ENCODE measurements around the gene RPIA. TPM values are rescaled to one million over a fixed set of nuclear protein-coding genes. Genes with fewer than 3 reads are reported as not detected.
"Not testable (repeated sequence)": the region's sequence is repeated elsewhere in the genome, so short reads cannot be mapped to it uniquely, and the experiment has no call there.

RPIA gene
- total RNA-seq: 10 to 100 TPM; 17.5 to 29.7 (median 25.7) TPM
- long read RNA-seq, donor 1, transcript RPIA-201 (9 exons, 1,848 nt): major isoform, 16 of 18 reads
- long read RNA-seq, donor 1, partial matches to known transcripts: 0 of 18 reads
- long read RNA-seq, donor 1, other reads (novel, unspliced or antisense): 2 of 18 reads
- long read RNA-seq, donor 2, transcript RPIA-201 (9 exons, 1,848 nt): major isoform, 24 of 26 reads
- long read RNA-seq, donor 2, partial matches to known transcripts: 1 of 26 reads
- long read RNA-seq, donor 2, other reads (novel, unspliced or antisense): 1 of 26 reads

GRCh38 chr2:88691339-88692183 lies at the start of gene RPIA:
RPIA (plus strand) TSS chr2:88691673; CDS start chr2:88691699, 26 bp downstream.
- TF ChIP-seq CTCF (IDR thresholded peaks at IDR 0.05): peak; percentile 79
- Histone ChIP-seq H3K9me3 (no peaks in the 10 kb centered on the region), H3K4me3 (peak within 1 kb of the TSS; percentile 40), H3K4me1 (ENCODE audit: low read depth) (peaks cover 10% of the 10 kb centered on the region), H3K36me3 (ENCODE audit: low read depth) (no peaks in the 10 kb centered on the region)
- intact Hi-C loops (cut with DNase I, micrococcal nuclease): no loop called here
- DNase-seq (peak; percentile 99 to 100 (median 99)), ATAC-seq (peak; percentile 98)

GRCh38 chr2:88642278-88642677 lies 49.2 kb upstream of the RPIA start:
- no peaks in the 10 kb centered on the region for H3K9me3 ChIP-seq
- no peak for ATAC-seq
- H3K4me3 ChIP-seq: no peak overlapping the region
- intact Hi-C loops (cut with DNase I, micrococcal nuclease): no loop called here
- no peak for DNase-seq
- no peak for TF ChIP-seq CTCF (IDR thresholded peaks at IDR 0.05)
- H3K36me3 ChIP-seq (ENCODE audit: low read depth): no peaks in the 10 kb centered on the region
- H3K4me1 ChIP-seq (ENCODE audit: low read depth): no peaks in the 10 kb centered on the region

- H3K9me3 ChIP-seq; intact Hi-C loops (cut with DNase I, micrococcal nuclease); H3K36me3 ChIP-seq (ENCODE audit: low read depth); H3K4me3 ChIP-seq; H3K4me1 ChIP-seq (ENCODE audit: low read depth); ATAC-seq; DNase-seq: not testable (repeated sequence)
Observed at GRCh38 chr2:88645291-88645882, 46.1 kb upstream of the RPIA start.

GRCh38 chr2:88651646-88652045 lies 39.8 kb upstream of the RPIA start:
- no peaks in the 10 kb centered on the region for H3K36me3 ChIP-seq (ENCODE audit: low read depth)
- ATAC-seq: no peak
- no peaks in the 10 kb centered on the region for H3K4me1 ChIP-seq (ENCODE audit: low read depth)

GRCh38 chr2:88654714-88655113 lies 36.8 kb upstream of the RPIA start:
- no peaks in the 10 kb centered on the region for H3K9me3 ChIP-seq
- TF ChIP-seq CTCF (IDR thresholded peaks at IDR 0.05): no peak

More at GRCh38 chr2:88651646-88652045, 39.8 kb upstream of the RPIA start:
- H3K9me3 ChIP-seq: no peaks in the 10 kb centered on the region
- H3K4me3 ChIP-seq: no peak overlapping the region
- intact Hi-C loops (cut with DNase I, micrococcal nuclease): no loop called here
- TF ChIP-seq CTCF (IDR thresholded peaks at IDR 0.05): no peak
- DNase-seq: no peak

GRCh38 chr2:88656690-88657089 lies 34.8 kb upstream of the RPIA start:
- H3K4me1 ChIP-seq (ENCODE audit: low read depth): no peaks in the 10 kb centered on the region
- H3K9me3 ChIP-seq: no peaks in the 10 kb centered on the region
- no peak for TF ChIP-seq CTCF (IDR thresholded peaks at IDR 0.05)
- no peaks in the 10 kb centered on the region for H3K36me3 ChIP-seq (ENCODE audit: low read depth)
- no peak for ATAC-seq
- H3K4me3 ChIP-seq: no peak overlapping the region
- DNase-seq: no peak
- intact Hi-C loops (cut with DNase I, micrococcal nuclease): no loop called here

More at GRCh38 chr2:88654714-88655113, 36.8 kb upstream of the RPIA start:
- no peaks in the 10 kb centered on the region for H3K4me1 ChIP-seq (ENCODE audit: low read depth)
- no peak for DNase-seq
- no peak for ATAC-seq
- intact Hi-C loops (cut with DNase I, micrococcal nuclease): no loop called here
- H3K4me3 ChIP-seq: no peak overlapping the region
- H3K36me3 ChIP-seq (ENCODE audit: low read depth): no peaks in the 10 kb centered on the region

Data from mucosa of descending colon (tissue), 3 donors.